SU-DHL-6 (cell line): Measurements from ENCODE around the gene EHMT2.
"Not testable (repeated sequence)": the region's sequence is repeated elsewhere in the genome, so short reads cannot be mapped to it uniquely, and the experiment has no call there.

Experiments used
- H2AFZ ChIP-seq: fragments of 200-600 bp; sonication (generic); 2 replicates; pipeline ENCODE4 v1.6.1; 2014; ENCODE audit warnings: low read depth, mild to moderate bottlenecking, moderate library complexity, mixed read lengths, antibody characterized with exemption, low read length; ENCODE audit not compliant: severe bottlenecking
- H3F3A ChIP-seq: fragments of 200-600 bp; shearing (Covaris generic); 2 replicates; pipeline ENCODE4 v1.6.0; 2016; ENCODE audit warnings: antibody characterized with exemption, mild to moderate bottlenecking; ENCODE audit not compliant: insufficient read depth
- H3K27ac ChIP-seq: fragments of 200-600 bp; sonication (generic); 2 replicates; pipeline ENCODE4 v1.5.1; 2016; ENCODE audit warnings: low read depth, mild to moderate bottlenecking, low read length, moderate library complexity, mixed read lengths
- H3K27me3 ChIP-seq: fragments of 200-600 bp; sonication (generic), shearing (Covaris generic); 2 replicates; pipeline ENCODE4 v1.6.0; 2014; ENCODE audit warnings: mild to moderate bottlenecking, low read length
- H3K36me3 ChIP-seq: fragments of 200-600 bp; sonication (generic); 2 replicates; pipeline ENCODE4 v1.6.1; 2014; ENCODE audit warnings: mild to moderate bottlenecking, low read length, mixed read lengths
- H3K4me2 ChIP-seq: fragments of 300-600, 200-600 bp; shearing (Covaris generic), sonication (generic); 2 replicates; pipeline ENCODE4 v1.6.0; 2014; ENCODE audit warnings: low read length, low read depth, mild to moderate bottlenecking; ENCODE audit not compliant: poor library complexity, severe bottlenecking
- H3K4me3 ChIP-seq: fragments of 200-600 bp; sonication (generic); 2 replicates; pipeline ENCODE4 v1.5.1; 2014; ENCODE audit warnings: antibody characterized with exemption, low read length, mild to moderate bottlenecking, mixed read lengths; ENCODE audit not compliant: insufficient read depth, poor library complexity, severe bottlenecking
- H3K79me2 ChIP-seq: fragments of 200-600 bp; sonication (generic); 2 replicates; pipeline ENCODE4 v1.6.1; 2014; ENCODE audit warnings: mild to moderate bottlenecking, low read length, moderate library complexity; ENCODE audit not compliant: insufficient read depth
- H3K9ac ChIP-seq: fragments of 200-600 bp; sonication (generic); 2 replicates; pipeline ENCODE4 v1.7.0; 2014; ENCODE audit warnings: mild to moderate bottlenecking, low read length
- H3K9me2 ChIP-seq: fragments of 200-600 bp; sonication (generic); replicated peaks from 2 replicates; pipeline ENCODE4 v1.6.1; 2014; ENCODE audit warnings: low read length; ENCODE audit not compliant: insufficient read depth
- H3K9me3 ChIP-seq: fragments of 200-600 bp; sonication (generic); 2 replicates; pipeline ENCODE4 v1.6.1; 2014; ENCODE audit warnings: low read length, mixed read lengths; ENCODE audit not compliant: insufficient read depth
- H4K20me1 ChIP-seq: fragments of 200-600 bp; sonication (generic); 2 replicates; pipeline ENCODE4 v1.6.1; 2014; ENCODE audit warnings: low read depth, mild to moderate bottlenecking, antibody characterized with exemption, low read length, moderate library complexity, mixed read lengths
- EZH2phosphoT487 ChIP-seq: fragments of 200-600 bp; sonication (generic), shearing (Covaris generic); conservative IDR thresholded peaks from 2 replicates; pipeline ENCODE4 v1.6.1; 2018; ENCODE audit warnings: mild to moderate bottlenecking, antibody characterized with exemption, low read length, moderate library complexity, mixed read lengths
- TF ChIP-seq, protein P1 (sequence below): fragments of 200-600 bp; sonication (generic); IDR thresholded peaks from one replicate; pipeline ENCODE4 v1.5.1; 2017; ENCODE audit warnings: antibody characterized with exemption, mild to moderate bottlenecking, low read length, moderate library complexity; ENCODE audit not compliant: insufficient read depth, poor library complexity, severe bottlenecking

EHMT2 gene

GRCh38 chr6:31915351-31915750, 17.9 kb upstream of the EHMT2 start:
- no peak overlapping the region for H3K4me2 ChIP-seq
- no peaks in the 10 kb centered on the region for H3K79me2 ChIP-seq
- H3K9ac ChIP-seq = no peak overlapping the region
- no peak for TF ChIP-seq EZH2phosphoT487
- TF ChIP-seq, protein P1, sequence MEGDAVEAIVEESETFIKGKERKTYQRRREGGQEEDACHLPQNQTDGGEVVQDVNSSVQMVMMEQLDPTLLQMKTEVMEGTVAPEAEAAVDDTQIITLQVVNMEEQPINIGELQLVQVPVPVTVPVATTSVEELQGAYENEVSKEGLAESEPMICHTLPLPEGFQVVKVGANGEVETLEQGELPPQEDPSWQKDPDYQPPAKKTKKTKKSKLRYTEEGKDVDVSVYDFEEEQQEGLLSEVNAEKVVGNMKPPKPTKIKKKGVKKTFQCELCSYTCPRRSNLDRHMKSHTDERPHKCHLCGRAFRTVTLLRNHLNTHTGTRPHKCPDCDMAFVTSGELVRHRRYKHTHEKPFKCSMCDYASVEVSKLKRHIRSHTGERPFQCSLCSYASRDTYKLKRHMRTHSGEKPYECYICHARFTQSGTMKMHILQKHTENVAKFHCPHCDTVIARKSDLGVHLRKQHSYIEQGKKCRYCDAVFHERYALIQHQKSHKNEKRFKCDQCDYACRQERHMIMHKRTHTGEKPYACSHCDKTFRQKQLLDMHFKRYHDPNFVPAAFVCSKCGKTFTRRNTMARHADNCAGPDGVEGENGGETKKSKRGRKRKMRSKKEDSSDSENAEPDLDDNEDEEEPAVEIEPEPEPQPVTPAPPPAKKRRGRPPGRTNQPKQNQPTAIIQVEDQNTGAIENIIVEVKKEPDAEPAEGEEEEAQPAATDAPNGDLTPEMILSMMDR = no peak
- no peak overlapping the region for H3K4me3 ChIP-seq
- no peak overlapping the region for H2AFZ ChIP-seq
- H3K27me3 ChIP-seq = no peaks in the 10 kb centered on the region
- H4K20me1 ChIP-seq = no peaks in the 10 kb centered on the region
- no peaks in the 10 kb centered on the region for H3K9me2 ChIP-seq
- H3K36me3 ChIP-seq = no peaks in the 10 kb centered on the region
- no peak overlapping the region for H3K27ac ChIP-seq
- no peaks in the 10 kb centered on the region for H3K9me3 ChIP-seq
- H3F3A ChIP-seq = no peaks in the 10 kb centered on the region

GRCh38 chr6:31911826-31912585, 14.5 kb upstream of the EHMT2 start:
- no peaks in the 10 kb centered on the region for H3K9me3 ChIP-seq
- H3K36me3 ChIP-seq = no peaks in the 10 kb centered on the region
- no peak overlapping the region for H3K4me3 ChIP-seq
- H3K27me3 ChIP-seq = no peaks in the 10 kb centered on the region
- H3K4me2 ChIP-seq = no peak overlapping the region
- no peaks in the 10 kb centered on the region for H3K9me2 ChIP-seq
- TF ChIP-seq EZH2phosphoT487 = no peak
- TF ChIP-seq, protein P1 = no peak
- H4K20me1 ChIP-seq = no peaks in the 10 kb centered on the region
- no peak overlapping the region for H2AFZ ChIP-seq
- no peak overlapping the region for H3K27ac ChIP-seq
- no peak overlapping the region for H3K9ac ChIP-seq
- H3F3A ChIP-seq = peaks cover 3% of the 10 kb centered on the region; the same call in 1 of the 2 replicates
- no peaks in the 10 kb centered on the region for H3K79me2 ChIP-seq

- not testable (repeated sequence) for H3K9me2 ChIP-seq, H3K4me2 ChIP-seq, H3K9me3 ChIP-seq, H3K4me3 ChIP-seq, H3K27ac ChIP-seq, H3F3A ChIP-seq, H2AFZ ChIP-seq, H3K79me2 ChIP-seq, H3K27me3 ChIP-seq, H4K20me1 ChIP-seq, H3K36me3 ChIP-seq, H3K9ac ChIP-seq
Observed at GRCh38 chr6:31909298-31909697, 11.8 kb upstream of the EHMT2 start.

- no peak overlapping the region for H3K4me2 ChIP-seq
- H3K9me2 ChIP-seq = no peaks in the 10 kb centered on the region
- TF ChIP-seq, protein P1 = no peak
- TF ChIP-seq EZH2phosphoT487 = no peak
- no peaks in the 10 kb centered on the region for H3K9me3 ChIP-seq
- H3K27me3 ChIP-seq = 0 out of 2 replicates have a peak, but pooled peaks cover 3% of the 10 kb centered on the region
- no peak overlapping the region for H3K4me3 ChIP-seq
- no peak overlapping the region for H3K9ac ChIP-seq
- H3K36me3 ChIP-seq = no peaks in the 10 kb centered on the region
- no peak overlapping the region for H2AFZ ChIP-seq
- no peak overlapping the region for H3K27ac ChIP-seq
- peaks cover 5% of the 10 kb centered on the region for H3F3A ChIP-seq
- no peaks in the 10 kb centered on the region for H3K79me2 ChIP-seq
- H4K20me1 ChIP-seq = no peaks in the 10 kb centered on the region
Observed at GRCh38 chr6:31908791-31909190, 11.3 kb upstream of the EHMT2 start.

DNA sequence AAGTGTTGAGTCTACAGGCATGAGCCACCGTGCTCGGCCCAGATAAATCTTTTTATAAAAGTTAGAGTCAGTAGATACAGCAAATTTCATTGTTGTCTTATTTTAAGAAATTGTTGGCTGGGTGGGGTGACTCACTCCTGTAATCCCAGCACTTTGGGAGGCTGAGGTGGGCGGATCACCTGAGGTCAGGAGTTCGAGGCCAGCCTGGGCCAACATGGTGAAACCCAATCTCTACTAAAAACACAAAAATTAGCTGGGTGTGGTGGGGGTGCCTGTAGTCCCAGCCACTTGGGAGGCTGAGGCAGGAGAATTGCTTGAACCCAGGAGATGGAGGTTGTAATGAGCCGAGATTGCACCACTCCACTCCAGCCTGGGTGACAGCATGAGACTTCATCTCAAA, 10.8 kb upstream of the EHMT2 start:
- H3K4me2 ChIP-seq, H3K4me3 ChIP-seq, H3K9me2 ChIP-seq, H4K20me1 ChIP-seq, H3K79me2 ChIP-seq, H3K9ac ChIP-seq, H3K27ac ChIP-seq, H3K36me3 ChIP-seq, H3K9me3 ChIP-seq, H3K27me3 ChIP-seq, H3F3A ChIP-seq, H2AFZ ChIP-seq: not testable (repeated sequence)
